ENCODE measurements around the gene RGR. TPM values are rescaled to one million over a fixed set of nuclear protein-coding genes. Genes with fewer than 3 reads are reported as not detected.

Gene RGR
- total RNA-seq, 2 donors from 2014 or later, result not detected

DNA sequence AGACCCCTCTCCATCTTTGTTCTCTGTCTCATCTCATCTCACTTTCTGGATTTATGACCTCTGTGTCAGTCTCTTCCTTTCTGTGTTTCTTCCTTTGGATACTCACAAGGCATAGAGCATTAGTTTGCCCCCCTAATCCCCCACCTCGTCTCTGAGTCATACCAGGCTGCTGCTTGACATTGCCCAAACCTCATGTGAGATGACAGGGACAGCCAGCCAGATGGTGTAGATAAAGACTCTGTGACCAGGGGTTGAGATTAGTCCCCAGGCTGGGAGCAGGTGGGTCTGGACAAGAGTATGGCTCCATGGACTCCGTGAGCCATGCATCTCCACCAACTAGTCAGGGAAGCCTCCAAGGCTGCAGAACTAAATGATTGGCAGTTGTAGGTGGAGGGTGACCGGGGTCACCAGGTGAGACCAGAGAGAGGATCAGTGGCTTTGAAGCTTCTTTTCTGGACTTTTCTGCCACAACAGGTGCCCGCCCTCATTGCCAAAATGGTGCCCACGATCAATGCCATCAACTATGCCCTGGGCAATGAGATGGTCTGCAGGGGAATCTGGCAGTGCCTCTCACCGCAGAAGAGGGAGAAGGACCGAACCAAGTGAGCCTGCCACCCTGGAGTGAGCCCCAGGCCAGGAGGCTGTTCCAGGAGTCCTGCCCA lies 13.3 kb downstream of the RGR start:
- no peak overlapping the region for H3K27ac ChIP-seq (ENCODE audit: low read depth, low read length)
- H3K4me3 ChIP-seq (ENCODE audit: low read length), result no peak overlapping the region
- H3K27ac Mint-ChIP-seq, result no peak overlapping the region
- no peaks in the 10 kb centered on the region for H3K4me1 Mint-ChIP-seq
- H3K4me3 Mint-ChIP-seq, result no peak overlapping the region
- WGBS, 2 experiments (ENCODE audit: insufficient coverage in 1 of 2, insufficient read length in 1 of 2), result 88 to 90% methylated on average over 3 to 7 of the region's 7 CpGs
- H3K9me3 Mint-ChIP-seq, result no peaks in the 10 kb centered on the region
- peaks cover 20% of the 10 kb centered on the region for H3K27me3 Mint-ChIP-seq (ENCODE audit: insufficient read depth)
- H3K36me3 ChIP-seq (ENCODE audit: control insufficient read depth, insufficient read depth, low read length), result no peaks in the 10 kb centered on the region
- H3K9ac ChIP-seq (ENCODE audit: extremely low read depth, low read length, poor library complexity, severe bottlenecking), result no peak overlapping the region
- no peaks in the 10 kb centered on the region for H3K9me3 ChIP-seq (ENCODE audit: control insufficient read depth, low read length)
- TF ChIP-seq, protein P1, sequence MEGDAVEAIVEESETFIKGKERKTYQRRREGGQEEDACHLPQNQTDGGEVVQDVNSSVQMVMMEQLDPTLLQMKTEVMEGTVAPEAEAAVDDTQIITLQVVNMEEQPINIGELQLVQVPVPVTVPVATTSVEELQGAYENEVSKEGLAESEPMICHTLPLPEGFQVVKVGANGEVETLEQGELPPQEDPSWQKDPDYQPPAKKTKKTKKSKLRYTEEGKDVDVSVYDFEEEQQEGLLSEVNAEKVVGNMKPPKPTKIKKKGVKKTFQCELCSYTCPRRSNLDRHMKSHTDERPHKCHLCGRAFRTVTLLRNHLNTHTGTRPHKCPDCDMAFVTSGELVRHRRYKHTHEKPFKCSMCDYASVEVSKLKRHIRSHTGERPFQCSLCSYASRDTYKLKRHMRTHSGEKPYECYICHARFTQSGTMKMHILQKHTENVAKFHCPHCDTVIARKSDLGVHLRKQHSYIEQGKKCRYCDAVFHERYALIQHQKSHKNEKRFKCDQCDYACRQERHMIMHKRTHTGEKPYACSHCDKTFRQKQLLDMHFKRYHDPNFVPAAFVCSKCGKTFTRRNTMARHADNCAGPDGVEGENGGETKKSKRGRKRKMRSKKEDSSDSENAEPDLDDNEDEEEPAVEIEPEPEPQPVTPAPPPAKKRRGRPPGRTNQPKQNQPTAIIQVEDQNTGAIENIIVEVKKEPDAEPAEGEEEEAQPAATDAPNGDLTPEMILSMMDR (conservative IDR thresholded peaks at IDR 0.05), result no peak
- H3K27me3 ChIP-seq (ENCODE audit: control insufficient read depth, insufficient read depth, low read length, poor library complexity, severe bottlenecking), result no peaks in the 10 kb centered on the region
- no peaks in the 10 kb centered on the region for H3K4me1 ChIP-seq (ENCODE audit: control insufficient read depth, insufficient read depth, low read length)
- DNase-seq, result no peak
- H3K36me3 Mint-ChIP-seq (ENCODE audit: low read depth), result no peaks in the 10 kb centered on the region

DNA sequence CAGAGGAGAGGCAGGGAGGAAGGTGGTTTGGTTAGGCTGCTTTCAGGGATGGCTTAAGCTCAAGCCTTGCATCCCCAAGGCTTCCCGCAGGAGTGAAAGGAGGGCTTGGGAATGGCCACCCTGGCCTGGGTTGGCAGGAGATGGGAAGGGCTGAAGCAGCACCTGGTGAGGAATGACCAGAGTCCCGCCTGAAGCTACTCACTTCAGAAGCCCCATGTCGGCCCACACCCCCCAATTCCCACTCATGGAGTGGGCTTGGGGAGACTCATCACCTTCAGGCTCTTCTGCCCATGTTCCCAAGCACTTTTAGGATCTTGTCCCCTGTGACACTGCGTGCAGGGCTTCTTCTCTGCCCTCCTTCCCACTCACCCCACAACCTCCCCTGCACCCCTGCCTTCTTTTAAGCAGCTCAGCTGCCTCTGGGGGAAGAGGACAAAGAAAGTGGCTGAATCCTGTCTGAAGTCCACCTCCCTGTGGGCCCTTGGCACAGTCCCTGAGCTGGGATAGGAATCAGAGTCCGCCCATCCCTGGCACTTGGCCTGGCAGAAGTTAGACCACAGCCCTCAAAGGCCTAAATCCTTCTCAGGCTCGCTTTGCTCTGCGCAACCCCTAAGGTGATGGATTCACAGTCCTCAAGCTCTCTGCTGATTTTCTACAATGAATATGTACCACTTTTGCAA lies 16.5 kb downstream of the RGR start:
- Mint-ChIP-seq H3K9me3 (no peaks in the 10 kb centered on the region), H3K4me3 (no peak overlapping the region), H3K27ac (no peak overlapping the region), H3K4me1 (peaks cover 11% of the 10 kb centered on the region), H3K27me3 (ENCODE audit: insufficient read depth) (peaks cover 27% of the 10 kb centered on the region), H3K36me3 (ENCODE audit: low read depth) (no peaks in the 10 kb centered on the region)
- Histone ChIP-seq H3K4me3 (ENCODE audit: low read length) (no peak overlapping the region), H3K36me3 (ENCODE audit: control insufficient read depth, insufficient read depth, low read length) (no peaks in the 10 kb centered on the region), H3K4me1 (ENCODE audit: control insufficient read depth, insufficient read depth, low read length) (no peaks in the 10 kb centered on the region), H3K9ac (ENCODE audit: extremely low read depth, low read length, poor library complexity, severe bottlenecking) (no peak overlapping the region), H3K27ac (ENCODE audit: low read depth, low read length) (no peak overlapping the region), H3K27me3 (ENCODE audit: control insufficient read depth, insufficient read depth, low read length, poor library complexity, severe bottlenecking) (no peaks in the 10 kb centered on the region), H3K9me3 (ENCODE audit: control insufficient read depth, low read length) (no peaks in the 10 kb centered on the region)
- peak; percentile 34 for DNase-seq
- TF ChIP-seq, protein P1 (conservative IDR thresholded peaks at IDR 0.05), result no peak
- WGBS, 2 experiments (ENCODE audit: insufficient coverage in 1 of 2, insufficient read length in 1 of 2), result 87 to 90% methylated on average over 5 to 7 of the region's 7 CpGs

DNA sequence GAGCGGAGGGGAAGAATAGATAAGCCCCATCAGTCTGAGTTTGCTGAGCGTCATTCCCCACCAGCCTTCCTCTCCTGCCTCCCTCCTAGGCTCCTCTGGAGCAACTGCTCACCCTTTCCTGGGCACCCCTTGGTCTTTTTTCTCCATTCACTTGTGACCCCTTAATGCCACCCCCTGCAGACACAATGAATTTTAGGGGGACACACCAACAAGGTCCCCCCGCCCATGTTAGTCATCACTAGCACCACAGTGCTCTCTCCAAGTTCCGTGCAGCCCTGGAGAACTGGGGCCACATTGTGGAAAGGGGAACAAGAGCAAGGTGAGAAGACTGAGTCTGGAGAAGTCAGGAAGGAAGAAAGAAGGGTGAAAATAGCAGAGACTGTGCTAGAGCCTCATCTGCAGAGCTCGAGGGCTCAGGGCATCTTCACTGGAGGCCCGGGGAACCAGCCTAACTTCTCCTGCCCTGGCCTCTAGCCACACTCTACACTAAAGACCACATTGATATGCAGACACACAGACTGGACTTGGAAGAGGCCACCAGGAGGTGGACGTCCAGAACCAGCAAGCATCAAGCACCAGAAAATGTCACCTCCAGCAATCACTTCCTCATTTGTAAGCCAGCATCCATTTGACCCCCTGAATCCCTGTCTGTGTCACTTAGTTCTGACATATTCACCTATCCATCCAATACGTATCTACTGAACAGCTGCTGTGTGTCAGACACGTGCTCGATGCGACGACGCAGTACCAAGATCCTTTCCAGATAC lies 17.5 kb downstream of the RGR start:
- Histone ChIP-seq H3K4me3 (ENCODE audit: low read length) (no peak overlapping the region), H3K36me3 (ENCODE audit: control insufficient read depth, insufficient read depth, low read length) (no peaks in the 10 kb centered on the region), H3K9ac (ENCODE audit: extremely low read depth, low read length, poor library complexity, severe bottlenecking) (no peak overlapping the region), H3K27ac (ENCODE audit: low read depth, low read length) (no peak overlapping the region), H3K9me3 (ENCODE audit: control insufficient read depth, low read length) (no peaks in the 10 kb centered on the region), H3K4me1 (ENCODE audit: control insufficient read depth, insufficient read depth, low read length) (no peaks in the 10 kb centered on the region), H3K27me3 (ENCODE audit: control insufficient read depth, insufficient read depth, low read length, poor library complexity, severe bottlenecking) (no peaks in the 10 kb centered on the region)
- peak; percentile 22 for DNase-seq
- TF ChIP-seq, protein P1 (conservative IDR thresholded peaks at IDR 0.05), result no peak
- no peak overlapping the region for H3K4me3 Mint-ChIP-seq
- H3K27ac Mint-ChIP-seq, result no peak overlapping the region
- H3K4me1 Mint-ChIP-seq, result peaks cover 12% of the 10 kb centered on the region
- H3K27me3 Mint-ChIP-seq (ENCODE audit: insufficient read depth), result peaks cover 18% of the 10 kb centered on the region
- H3K9me3 Mint-ChIP-seq, result no peaks in the 10 kb centered on the region
- no peaks in the 10 kb centered on the region for H3K36me3 Mint-ChIP-seq (ENCODE audit: low read depth)
- 89 to 96% methylated on average over 10 to 13 of the region's 13 CpGs for WGBS, 2 experiments (ENCODE audit: insufficient coverage in 1 of 2, insufficient read length in 1 of 2)
